Cortex of kidney (tissue), 1 donor: Measurements from ENCODE around the gene REEP2.
"Not testable (repeated sequence)": the region's sequence is repeated elsewhere in the genome, so short reads cannot be mapped to it uniquely, and the experiment has no call there.

Experiments
- DNase-seq: peaks from one replicate; lab custom pipeline; 2025; lab: John Stamatoyannopoulos, UW

REEP2 gene, protein sequence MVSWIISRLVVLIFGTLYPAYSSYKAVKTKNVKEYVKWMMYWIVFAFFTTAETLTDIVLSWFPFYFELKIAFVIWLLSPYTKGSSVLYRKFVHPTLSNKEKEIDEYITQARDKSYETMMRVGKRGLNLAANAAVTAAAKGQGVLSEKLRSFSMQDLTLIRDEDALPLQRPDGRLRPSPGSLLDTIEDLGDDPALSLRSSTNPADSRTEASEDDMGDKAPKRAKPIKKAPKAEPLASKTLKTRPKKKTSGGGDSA

DNA sequence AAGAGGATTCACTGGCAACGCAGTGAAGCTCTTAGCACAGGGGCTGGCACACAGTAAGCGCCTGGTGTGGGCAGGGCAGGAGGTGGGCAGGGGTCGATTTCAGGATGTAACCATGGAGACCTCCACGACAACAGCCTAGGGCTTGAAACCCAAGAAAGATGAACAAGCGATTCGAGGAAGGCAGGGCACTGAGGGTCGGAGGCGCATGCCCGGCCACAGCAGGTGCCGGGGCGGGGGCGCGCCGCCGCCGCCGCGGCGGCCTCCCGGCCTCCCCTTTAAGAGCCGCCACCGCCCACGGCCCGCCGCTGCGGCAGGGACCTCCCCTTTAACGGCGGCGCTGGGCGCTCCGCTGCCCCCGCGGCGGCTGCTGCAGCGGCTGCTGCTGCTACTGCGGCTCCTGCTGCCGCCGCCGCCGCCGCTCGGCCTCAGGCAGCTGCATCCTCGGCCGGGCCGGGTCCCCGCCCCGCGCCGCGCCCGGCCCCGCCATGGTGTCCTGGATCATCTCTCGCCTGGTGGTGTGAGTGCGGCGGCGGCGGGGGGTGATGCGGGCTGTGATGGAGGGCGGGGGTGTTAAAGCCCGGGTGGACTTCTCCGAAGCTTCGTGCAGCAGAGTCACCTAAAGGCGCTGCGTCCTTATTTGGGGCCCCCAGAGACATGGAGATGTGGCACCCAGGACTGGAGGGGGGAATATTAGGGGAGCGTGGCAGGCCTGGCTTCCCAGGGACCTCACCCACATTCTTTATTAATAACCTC is at the start of gene REEP2:
Gene REEP2 (plus strand): TSS at position 334 of the 753 bp plus-strand sequence. CDS start 152 bp downstream, at position 486.
- no peak for DNase-seq

DNA sequence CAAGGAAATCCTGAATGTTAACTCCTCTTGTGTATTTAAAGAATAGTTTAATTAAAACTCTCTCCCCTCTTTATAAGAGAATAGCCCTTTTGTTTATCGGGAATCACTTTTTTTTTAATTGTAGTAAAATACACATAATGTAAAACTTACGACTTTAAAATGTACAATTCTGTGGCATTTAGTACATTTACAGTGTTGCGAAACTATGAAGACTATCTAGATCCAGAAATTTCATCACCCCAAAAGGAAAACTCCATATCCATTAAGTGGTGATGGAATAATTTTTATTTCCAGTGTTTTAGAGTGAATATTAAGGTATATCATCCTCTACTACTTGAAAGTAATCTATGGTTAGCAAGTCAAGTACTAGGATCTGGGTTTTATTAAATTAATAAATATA is 49.5 kb upstream of the REEP2 start:
- DNase-seq = no peak

GRCh38 chr5:138389911-138390310 is 48.9 kb upstream of the REEP2 start:
- not testable (repeated sequence) for DNase-seq

- no peak for DNase-seq
Observed at GRCh38 chr5:138391859-138392386, 46.9 kb upstream of the REEP2 start.

GRCh38 chr5:138402640-138403039 is 36.2 kb upstream of the REEP2 start:
- no peak for DNase-seq

GRCh38 chr5:138408023-138408422 is 30.8 kb upstream of the REEP2 start:
- DNase-seq = no peak

GRCh38 chr5:138410996-138411640 is 27.7 kb upstream of the REEP2 start:
- DNase-seq = not testable (repeated sequence)

- DNase-seq = no peak
Observed at GRCh38 chr5:138418444-138418843, 20.4 kb upstream of the REEP2 start.

GRCh38 chr5:138425079-138425478 is 13.8 kb upstream of the REEP2 start:
- DNase-seq = no peak

DNA sequence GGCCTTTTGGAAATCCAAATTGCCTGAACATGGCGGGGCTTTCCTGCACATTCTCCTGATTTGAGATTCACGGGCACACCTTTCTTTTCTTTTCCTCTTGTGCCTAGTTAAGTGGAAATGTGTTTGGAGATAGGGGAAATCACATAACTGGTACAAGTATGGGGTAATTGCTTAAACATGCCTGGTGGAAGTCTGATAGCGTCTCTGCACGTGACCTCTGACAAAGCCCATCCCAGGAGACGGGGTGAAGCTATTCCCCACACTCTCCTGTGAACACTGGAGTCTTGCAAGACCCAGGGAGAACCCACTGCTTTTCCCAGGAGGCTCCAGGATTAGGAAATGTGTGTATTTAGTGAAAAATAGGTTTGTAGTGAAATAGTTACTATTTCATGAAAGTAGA is 2.9 kb upstream of the REEP2 start:
- no peak for DNase-seq

DNA sequence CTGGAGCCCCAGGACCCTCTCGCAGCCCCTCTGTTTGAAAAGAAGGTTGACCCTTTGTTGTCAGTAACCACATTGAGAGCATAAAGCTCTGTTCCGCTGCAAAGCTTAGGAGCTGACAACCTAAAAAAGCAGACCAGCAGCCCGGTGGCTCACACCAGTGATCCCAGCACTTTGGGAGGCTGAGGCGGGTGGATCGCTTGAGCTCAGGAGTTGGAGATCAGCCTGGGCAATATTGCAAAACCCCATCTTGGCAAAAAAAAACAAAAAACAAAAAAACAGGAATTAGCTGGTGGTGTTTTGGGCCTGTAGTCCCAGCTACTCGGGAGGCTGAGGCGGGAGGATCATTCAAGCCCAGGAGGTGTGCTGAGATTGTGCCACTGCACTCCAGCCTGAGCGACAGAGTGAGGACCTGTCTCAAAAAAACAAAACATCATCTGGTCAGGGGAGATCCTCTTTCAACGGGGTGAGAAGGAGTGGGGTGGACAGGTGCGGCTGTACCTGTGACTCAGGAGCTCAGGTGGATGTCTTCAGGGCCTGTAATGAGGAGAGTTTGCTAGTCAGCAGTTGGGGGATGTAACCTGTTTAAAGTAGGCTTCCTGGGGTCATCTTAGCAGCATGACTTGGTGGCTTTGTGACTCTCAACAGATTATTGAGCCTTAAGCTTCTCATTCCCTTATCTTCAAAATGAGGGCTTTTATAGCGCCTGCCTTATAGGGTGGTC is 694 bp upstream of the REEP2 start:
- DNase-seq = no peak

DNA sequence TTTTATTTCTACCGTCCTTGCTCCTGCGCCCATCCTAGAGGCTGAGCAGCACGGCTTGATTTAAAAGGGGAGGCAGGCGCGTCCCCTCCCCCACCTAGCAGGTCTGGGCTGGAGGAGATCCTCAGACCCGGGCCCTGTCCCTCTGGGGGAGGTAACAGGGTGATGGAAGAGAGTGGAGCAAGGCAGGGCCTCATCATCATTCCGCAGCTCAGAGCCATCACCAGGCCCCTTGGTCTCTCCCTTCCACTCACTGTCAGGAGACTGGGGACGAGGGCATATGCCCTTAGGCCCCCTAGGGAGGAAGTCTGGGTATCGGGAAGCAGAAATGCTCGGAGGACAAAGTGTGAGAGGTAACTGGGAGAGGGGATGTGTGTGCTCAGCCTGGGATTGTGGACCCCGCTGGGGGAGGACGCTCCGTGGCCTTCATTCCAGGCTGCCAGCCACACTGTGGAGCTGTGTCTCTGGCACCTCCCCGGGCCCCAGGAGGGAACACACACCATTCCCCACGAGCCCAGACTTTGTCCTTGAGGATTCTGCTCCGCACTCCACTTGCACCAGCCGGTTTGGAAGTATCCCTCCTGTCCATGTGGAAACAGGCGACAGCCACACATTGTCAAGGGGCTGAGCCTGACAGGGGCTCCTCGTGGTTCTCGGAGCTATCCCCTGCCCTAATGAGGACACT is 761 bp downstream of the REEP2 start:
- DNase-seq = no peak

- no peak for DNase-seq
Observed at GRCh38 chr5:138440159-138441073, 1.6 kb downstream of the REEP2 start.

DNA sequence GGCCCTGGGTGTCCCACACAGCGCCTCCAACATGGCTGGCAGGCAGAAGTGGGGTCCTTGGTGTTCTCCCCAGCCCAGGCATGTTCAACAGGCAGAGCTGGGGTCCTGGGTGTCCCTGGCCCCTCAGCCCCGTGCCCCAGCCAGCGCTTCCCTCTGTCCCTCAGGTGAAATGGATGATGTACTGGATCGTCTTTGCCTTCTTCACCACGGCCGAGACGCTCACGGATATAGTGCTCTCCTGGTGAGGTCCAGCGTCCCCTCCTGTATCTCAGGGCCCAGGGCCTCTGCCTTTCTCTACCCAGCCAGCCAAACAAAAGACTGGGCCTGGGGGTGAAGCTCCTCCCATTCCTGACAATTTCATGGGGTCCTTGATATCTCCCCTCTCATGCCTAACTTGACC is 2.4 kb downstream of the REEP2 start:
- no peak for DNase-seq

DNA sequence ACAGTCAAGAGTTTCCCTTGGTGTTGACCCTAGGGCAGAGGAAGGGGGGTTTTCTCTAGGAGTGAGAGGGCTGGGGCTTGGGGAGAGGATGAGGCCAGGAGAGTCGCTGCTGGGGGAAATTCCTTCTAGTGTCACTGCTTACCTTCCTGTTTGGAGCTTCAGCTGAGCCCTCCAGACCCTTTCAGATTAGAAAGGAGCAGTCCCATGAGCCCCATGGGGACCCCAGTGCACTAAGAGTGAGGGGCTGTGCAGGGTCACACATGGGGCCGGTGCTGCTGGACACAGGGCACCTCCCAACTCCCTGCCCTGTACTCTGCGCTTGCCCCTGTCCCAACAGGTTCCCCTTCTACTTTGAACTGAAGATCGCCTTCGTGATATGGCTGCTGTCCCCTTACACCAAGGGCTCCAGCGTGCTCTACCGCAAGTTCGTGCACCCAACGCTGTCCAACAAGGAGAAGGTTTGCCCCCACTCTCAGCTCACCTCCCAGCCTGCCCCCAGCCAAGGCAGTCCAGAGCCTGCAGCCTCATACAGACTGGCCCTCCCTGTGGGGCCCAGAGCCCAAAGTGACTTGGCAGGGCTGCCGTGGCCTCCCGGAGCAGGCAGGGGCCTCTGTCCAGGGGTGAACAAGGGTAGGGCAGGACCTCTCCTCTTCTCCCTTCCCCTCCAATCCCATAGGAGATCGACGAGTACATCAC is 5.4 kb downstream of the REEP2 start:
- no peak for DNase-seq

DNA sequence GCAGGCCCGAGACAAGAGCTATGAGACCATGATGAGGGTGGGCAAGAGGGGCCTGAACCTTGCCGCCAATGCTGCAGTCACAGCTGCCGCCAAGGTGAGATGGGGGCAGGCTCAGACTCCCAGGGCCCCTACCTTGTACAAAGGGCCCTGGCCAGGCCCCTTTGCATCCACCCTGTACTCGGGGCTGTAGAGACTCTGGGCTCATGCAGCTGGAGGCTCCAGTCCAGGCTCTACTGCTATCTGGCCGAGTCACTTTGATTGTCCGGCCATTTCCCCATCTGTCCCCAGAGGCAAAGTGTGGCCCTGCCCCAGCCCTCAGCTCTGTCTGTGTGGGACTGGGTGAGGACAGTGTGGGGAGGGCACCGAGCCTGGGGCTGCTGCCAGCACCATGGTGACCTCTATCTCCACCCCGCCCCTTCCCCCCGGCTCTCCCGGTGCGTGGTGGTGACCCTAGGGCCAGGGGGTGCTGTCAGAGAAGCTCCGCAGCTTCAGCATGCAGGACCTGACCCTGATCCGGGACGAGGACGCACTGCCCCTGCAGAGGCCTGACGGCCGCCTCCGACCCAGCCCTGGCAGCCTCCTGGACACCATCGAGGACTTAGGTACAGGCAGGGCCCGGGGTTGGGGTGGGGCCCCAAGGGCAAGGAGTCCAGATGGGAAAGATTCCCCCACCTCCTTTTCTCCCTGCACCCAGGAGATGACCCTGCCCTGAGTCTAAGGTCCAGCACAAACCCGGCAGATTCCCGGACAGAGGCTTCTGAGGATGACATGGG is 6.1 kb downstream of the REEP2 start:
- no peak for DNase-seq

DNA sequence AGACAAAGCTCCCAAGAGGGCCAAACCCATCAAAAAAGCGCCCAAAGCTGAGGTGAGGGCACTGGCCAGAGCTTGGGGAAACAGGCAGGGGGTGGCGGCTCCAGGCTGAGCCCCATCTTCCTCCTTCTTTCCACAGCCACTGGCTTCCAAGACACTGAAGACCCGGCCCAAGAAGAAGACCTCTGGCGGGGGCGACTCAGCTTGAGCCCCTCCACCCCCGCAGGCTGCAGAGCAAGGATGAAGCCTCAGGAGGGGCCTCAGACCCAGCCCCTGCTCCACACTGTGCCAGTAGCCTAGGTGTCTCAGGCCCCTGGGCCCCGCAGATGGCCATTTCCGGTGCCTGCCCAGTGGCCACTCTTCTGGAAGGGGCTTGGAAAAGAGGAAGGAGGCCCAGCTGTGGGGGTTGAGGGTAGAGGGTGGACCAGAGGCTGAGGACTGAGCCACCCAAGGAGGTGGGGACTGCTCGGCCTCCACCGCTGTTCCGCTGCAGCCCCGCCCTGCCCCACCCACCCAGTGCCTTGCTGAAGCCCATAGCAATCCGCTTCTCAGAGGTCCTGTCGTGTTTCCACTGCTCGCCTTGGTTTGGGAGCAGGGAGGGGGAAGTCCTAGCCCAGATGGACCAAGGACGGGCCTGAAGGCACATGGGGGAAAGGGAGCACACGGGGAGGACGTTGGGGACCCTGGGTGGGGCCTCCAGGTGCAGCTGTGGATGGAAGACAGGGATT is 6.9 kb downstream of the REEP2 start:
- DNase-seq = no peak

GRCh38 chr5:138448070-138448469 is 9.2 kb downstream of the REEP2 start:
- DNase-seq = no peak
